Kidney epithelial cell (primary cell): ENCODE results near the gene ZBTB42. TPM values are rescaled to one million over a fixed set of nuclear protein-coding genes. Genes with fewer than 3 reads are reported as not detected.

ENCODE experiments used
- DNase-seq: peaks from one replicate; pipeline ENCODE4 v3.0.0-alpha.2; 2010; ENCODE audit warnings: low read depth
- H3K27me3 ChIP-seq: 2 replicates; pipeline ENCODE4 v1.6.0; 2011; ENCODE audit warnings: low read length; ENCODE audit not compliant: control insufficient read depth, insufficient read depth
- H3K36me3 ChIP-seq: 2 replicates; pipeline ENCODE4 v1.5.1; 2011; ENCODE audit warnings: low read length; ENCODE audit not compliant: control insufficient read depth, insufficient read depth
- H3K4me3 ChIP-seq: 2 replicates; pipeline ENCODE4 v1.5.1; 2011; ENCODE audit warnings: low read depth, mild to moderate bottlenecking, control low read depth, low read length
- CTCF ChIP-seq: IDR thresholded peaks from 2 replicates; pipeline ENCODE4 v1.5.1; 2011; ENCODE audit warnings: mild to moderate bottlenecking, moderate library complexity, low read length, control low read depth, inconsistent platforms; ENCODE audit not compliant: insufficient read depth, poor library complexity, severe bottlenecking
- total RNA-seq: library from RNA; depleted of rRNA; stranded (reverse); fragments of >200 nt; gene quantifications from 2 replicates; pipeline ENCODE4 v1.2.3, GENCODE V29; 2015

The ZBTB42 gene
- total RNA-seq, 1 donor from 2014 or later, result 8.4 TPM

GRCh38 chr14:104817930-104818713, 17.2 kb downstream of the ZBTB42 start:
- no peaks in the 10 kb centered on the region for H3K36me3 ChIP-seq
- no peak for TF ChIP-seq CTCF
- DNase-seq, result no peak
- H3K27me3 ChIP-seq, result no peaks in the 10 kb centered on the region
- H3K4me3 ChIP-seq, result no peak overlapping the region

- DNase-seq, result no peak
- no peak for TF ChIP-seq CTCF
- Histone ChIP-seq H3K4me3 (no peak overlapping the region), H3K36me3 (no peaks in the 10 kb centered on the region), H3K27me3 (no peaks in the 10 kb centered on the region)
Observed at GRCh38 chr14:104818714-104819161, 17.8 kb downstream of the ZBTB42 start.

- Histone ChIP-seq H3K36me3 (no peaks in the 10 kb centered on the region), H3K4me3 (no peak overlapping the region), H3K27me3 (no peaks in the 10 kb centered on the region)
- no peak for DNase-seq
- TF ChIP-seq CTCF, result no peak
Observed at GRCh38 chr14:104819361-104819781, 18.5 kb downstream of the ZBTB42 start.

GRCh38 chr14:104820669-104821228, 19.8 kb downstream of the ZBTB42 start:
- H3K36me3 ChIP-seq, result no peaks in the 10 kb centered on the region
- no peaks in the 10 kb centered on the region for H3K27me3 ChIP-seq
- peak; percentile 86 for TF ChIP-seq CTCF
- no peak for DNase-seq
- H3K4me3 ChIP-seq, result no peak overlapping the region

- no peak overlapping the region for H3K4me3 ChIP-seq
- H3K36me3 ChIP-seq, result no peaks in the 10 kb centered on the region
- no peaks in the 10 kb centered on the region for H3K27me3 ChIP-seq
- DNase-seq, result no peak
- no peak for TF ChIP-seq CTCF
Observed at GRCh38 chr14:104821229-104821945, 20.5 kb downstream of the ZBTB42 start.
